H1 (cell line): Measurements from ENCODE around the gene SPEN. TPM values are rescaled to one million over a fixed set of nuclear protein-coding genes. Genes with fewer than 3 reads are reported as not detected.

ENCODE experiments used
- CTCF ChIA-PET: fragments of 300-600 bp; sonication (Branson Sonifier 250); formaldehyde crosslinking; loops from one replicate; lab custom pipeline; 2021; ENCODE audit not compliant: partially characterized antibody; lab: Charles Lee
- POLR2A ChIA-PET: fragments of 300-600 bp; sonication (Branson Sonifier 250); formaldehyde crosslinking; loops from one replicate; lab custom pipeline; 2021; ENCODE audit warnings: inconsistent platforms; ENCODE audit not compliant: partially characterized antibody; lab: Charles Lee
- DNase-seq, 2 experiments: peaks; one replicate each; pipeline versions ENCODE4 v3.0.0 to v3.0.0-alpha.2; 2010 to 2022; ENCODE audit warnings: low spot score in 2 of 2, low read depth in 1 of 2, mixed read lengths in 1 of 2
- FAIRE-seq: peaks from 2 replicates; lab custom pipeline; 2011; peaks lifted over from hg19 to GRCh38; lab: Jason Lieb, UNC
- H2AFZ ChIP-seq: 2 replicates; pipeline ENCODE4 v1.8.1; 2012; ENCODE audit warnings: low read length, inconsistent platforms
- H2AK5ac ChIP-seq: 2 replicates; pipeline ENCODE4 v1.6.1; 2013; ENCODE audit warnings: low read depth, low read length
- H2BK120ac ChIP-seq: replicated peaks from 2 replicates; pipeline ENCODE3; 2013; ENCODE audit warnings: low read depth, low read length, inconsistent platforms
- H2BK12ac ChIP-seq: 2 replicates; pipeline ENCODE4 v1.6.1; 2013; ENCODE audit warnings: low read depth, low read length
- H2BK15ac ChIP-seq: 2 replicates; pipeline ENCODE4 v1.6.1; 2013; ENCODE audit warnings: low read length
- H2BK20ac ChIP-seq: 2 replicates; pipeline ENCODE4 v1.6.1; 2013; ENCODE audit warnings: low read length
- H2BK5ac ChIP-seq: 2 replicates; pipeline ENCODE4 v1.6.1; 2013; ENCODE audit warnings: low read depth, low read length
- H3K14ac ChIP-seq: 2 replicates; pipeline ENCODE4 v1.6.1; 2013; ENCODE audit warnings: inconsistent platforms; ENCODE audit not compliant: insufficient read length
- H3K18ac ChIP-seq: 2 replicates; pipeline ENCODE4 v1.6.1; 2013; ENCODE audit warnings: low read length; ENCODE audit errors: extremely low read depth
- H3K23ac ChIP-seq: 2 replicates; pipeline ENCODE4 v1.6.1; 2013; ENCODE audit warnings: inconsistent platforms; ENCODE audit not compliant: insufficient read length
- H3K23me2 ChIP-seq: 2 replicates; pipeline ENCODE4 v1.6.1; 2013; ENCODE audit warnings: low read depth, low read length
- H3K27ac ChIP-seq: 2 replicates; pipeline ENCODE4 v1.6.1; 2011; ENCODE audit warnings: low read depth, low read length, inconsistent platforms
- H3K27me3 ChIP-seq, 4 experiments: replicated peaks in 1 of 4; 1 replicate in 1 of 4; 2 replicates in 3 of 4; pipeline versions ENCODE4 v1.6.1 to v1.8.1; 2011 to 2013; ENCODE audit warnings: low read length in 3 of 4, mild to moderate bottlenecking in 3 of 4, inconsistent platforms in 2 of 4, mixed read lengths in 2 of 4, moderate library complexity in 1 of 4; ENCODE audit not compliant: control insufficient read depth in 3 of 4, insufficient read depth in 3 of 4; ENCODE audit errors: extremely low read depth in 1 of 4
- H3K36me3 ChIP-seq, 4 experiments: 2 replicates each; pipeline versions ENCODE4 v1.6.1 to v1.8.1; 2011 to 2013; ENCODE audit warnings: mild to moderate bottlenecking in 4 of 4, low read length in 3 of 4, moderate library complexity in 2 of 4, control low read depth in 1 of 4, inconsistent platforms in 1 of 4; ENCODE audit not compliant: insufficient read depth in 4 of 4, control insufficient read depth in 2 of 4
- H3K4ac ChIP-seq: replicated peaks from 2 replicates; pipeline ENCODE3; 2013; ENCODE audit warnings: low read length, low read depth, mixed read lengths, inconsistent platforms; ENCODE audit not compliant: insufficient read length
- H3K4me1 ChIP-seq, 4 experiments: replicated peaks in 1 of 4; 1 replicate in 1 of 4; 2 replicates in 3 of 4; pipeline versions ENCODE4 v1.6.1 to v1.8.1; 2011 to 2013; ENCODE audit warnings: low read length in 3 of 4, inconsistent platforms in 2 of 4, mixed read lengths in 1 of 4; ENCODE audit not compliant: insufficient read depth in 4 of 4, control insufficient read depth in 3 of 4
- H3K4me2 ChIP-seq, 2 experiments: 2 replicates each; pipeline versions ENCODE4 v1.6.1 to v1.8.1; 2011 to 2013; ENCODE audit warnings: low read depth in 2 of 2, low read length in 2 of 2, control low read depth in 1 of 2, inconsistent platforms in 1 of 2, mild to moderate bottlenecking in 1 of 2; ENCODE audit not compliant: insufficient read depth in 1 of 2
- H3K4me3 ChIP-seq, 4 experiments: fragments of 200-600, 300-600 bp in 1 of 4; sonication (generic), shearing (Covaris generic), sonication (Bioruptor Twin) in 1 of 4; 2 replicates each; pipeline versions ENCODE4 v1.5.1 to v1.8.1; 2011 to 2016; ENCODE audit warnings: low read length in 4 of 4, low read depth in 3 of 4, control low read depth in 2 of 4, inconsistent platforms in 2 of 4, mild to moderate bottlenecking in 2 of 4, mixed read lengths in 1 of 4, moderate library complexity in 1 of 4; ENCODE audit not compliant: insufficient read depth in 2 of 4; ENCODE audit errors: extremely low read depth in 1 of 4
- H3K56ac ChIP-seq: replicated peaks from 2 replicates; pipeline ENCODE3; 2013; ENCODE audit warnings: low read depth, mild to moderate bottlenecking, mixed read lengths, low read length, inconsistent platforms; ENCODE audit not compliant: insufficient read length
- H3K79me1 ChIP-seq: 2 replicates; pipeline ENCODE4 v1.6.1; 2013; ENCODE audit warnings: low read depth, low read length, control low read depth
- H3K79me2 ChIP-seq, 2 experiments: 2 replicates each; pipeline versions ENCODE4 v1.6.1 to v1.8.1; 2012 to 2013; ENCODE audit warnings: low read length in 2 of 2, mild to moderate bottlenecking in 2 of 2, inconsistent platforms in 1 of 2; ENCODE audit not compliant: insufficient read depth in 2 of 2, control insufficient read depth in 1 of 2
- H3K9ac ChIP-seq, 4 experiments: replicated peaks in 1 of 4; 1 replicate in 1 of 4; 2 replicates in 3 of 4; pipeline versions ENCODE4 v1.6.1 to v1.8.1; 2011 to 2013; ENCODE audit warnings: low read depth in 3 of 4, low read length in 3 of 4, control low read depth in 2 of 4, mild to moderate bottlenecking in 2 of 4, moderate library complexity in 2 of 4, inconsistent platforms in 1 of 4; ENCODE audit errors: extremely low read depth in 1 of 4
- H3K9me3 ChIP-seq, 2 experiments: 2 replicates each; pipeline versions ENCODE4 v1.6.1 to v1.8.1; 2012 to 2013; ENCODE audit warnings: mild to moderate bottlenecking in 2 of 2, moderate library complexity in 2 of 2, control low read depth in 1 of 2, inconsistent platforms in 1 of 2, low read depth in 1 of 2, low read length in 1 of 2, mixed read lengths in 1 of 2; ENCODE audit not compliant: insufficient read depth in 2 of 2
- H4K20me1 ChIP-seq, 2 experiments: replicated peaks in 1 of 2; 2 replicates each; pipeline versions ENCODE3 to v1.8.1; 2011 to 2013; ENCODE audit warnings: inconsistent platforms in 2 of 2, low read length in 2 of 2, mild to moderate bottlenecking in 1 of 2; ENCODE audit not compliant: insufficient read depth in 2 of 2, control insufficient read depth in 1 of 2
- H4K5ac ChIP-seq: 2 replicates; pipeline ENCODE4 v1.6.1; 2013; ENCODE audit warnings: low read length, low read depth, mixed read lengths, inconsistent platforms; ENCODE audit not compliant: insufficient read length
- H4K8ac ChIP-seq: 2 replicates; pipeline ENCODE4 v1.8.0; 2013; ENCODE audit warnings: mild to moderate bottlenecking, moderate library complexity, low read length, inconsistent platforms; ENCODE audit not compliant: insufficient read depth; ENCODE audit errors: extremely low read depth
- H4K91ac ChIP-seq: replicated peaks from 2 replicates; pipeline ENCODE3; 2013; ENCODE audit warnings: low read length, mixed read lengths, inconsistent platforms; ENCODE audit not compliant: insufficient read length
- ASH2L ChIP-seq: fragments of 200-600, 300-600 bp; sonication (generic); IDR thresholded peaks from one replicate; pipeline ENCODE4 v1.7.1; 2017; ENCODE audit warnings: low read length
- NRF1 ChIP-seq: IDR thresholded peaks from 2 replicates; pipeline ENCODE4 v1.6.1; 2011; ENCODE audit warnings: mild to moderate bottlenecking, low read depth, low read length, improper control_type of control experiment
- POLR2AphosphoS5 ChIP-seq: IDR thresholded peaks from 2 replicates; pipeline ENCODE4 v1.6.1; 2011; ENCODE audit warnings: low read depth, low read length
- WGBS, 2 experiments: shearing (Covaris generic) in 1 of 2; methylation state at CpG; one replicate each; pipeline versions ENCODE4 v1.1.6 to v1.1.7; 2013 to 2015; ENCODE audit warnings: low lambda C conversion rate in 2 of 2, mixed read lengths in 2 of 2, inconsistent platforms in 1 of 2, low coverage in 1 of 2, missing lambda C conversion rate in 1 of 2; ENCODE audit not compliant: insufficient replicate concordance in 2 of 2, insufficient coverage in 1 of 2, insufficient read length in 1 of 2; ENCODE audit errors: extremely low coverage in 1 of 2, missing lambda C conversion rate in 1 of 2; 5-methylcytosine and 5-hydroxymethylcytosine counted together
- polyA plus RNA-seq, 7 experiments: library from polyadenylated mRNA; depleted of rRNA in 3 of 7; stranded (reverse) in 5 of 7; unstranded in 2 of 7; fragments of >200 nt in 5 of 7; fragments of 200-250 nt in 2 of 7; gene quantifications; 1 replicate in 5 of 7; 2 replicates in 1 of 7; 4 replicates in 1 of 7; pipeline versions ENCODE4 v1.2.1 to v1.2.3, GENCODE V29; 2011 to 2013; ENCODE audit warnings: missing spikeins in 2 of 7, mixed read lengths in 2 of 7
- total RNA-seq: library from RNA; stranded (reverse); fragmentation: NEBNext Ultra II Directional; extraction: Animal tissue kit (Norgen Biotek cat#: 25700); gene quantifications from 2 replicates; pipeline ENCODE4 v1.2.1, GENCODE V29; 2021
- TF ChIP-seq, protein P1 (sequence below): IDR thresholded peaks from 2 replicates; pipeline ENCODE4 v1.6.1; 2012; ENCODE audit warnings: inconsistent platforms

SPEN gene
- total and polyA plus RNA-seq, 2 of the 8 experiments (the other 6 are each of a cell fraction or from before 2014, with no cell fraction given): 12.5 to 52.1 TPM

GRCh38 chr1:15950763-15951295, 103.3 kb downstream of the SPEN start:
- 80% methylated on average over 10 of the region's 10 CpGs; no CpG with 5 or more reads in 1 of the 2 experiments for WGBS, 2 experiments
- peaks cover 5% of the 10 kb centered on the region; the same call in 1 of the 2 replicates for H3K79me1 ChIP-seq
- DNase-seq (no peak), FAIRE-seq (no peak)
- H3K23me2 ChIP-seq: no peaks in the 10 kb centered on the region
- H3K23ac ChIP-seq: no peak overlapping the region
- H4K20me1 ChIP-seq: peaks cover 0 to 17% of the 10 kb centered on the region in 2 experiments
- H3K9ac ChIP-seq: no peak overlapping the region
- CTCF ChIA-PET: interaction anchor here (1.0 to 4.8 kb wide), 11 partner anchors 9 to 210 kb away, joined by 3 to 34 read pairs (median 5); partner anchors contain the start of gene UQCRHL
- TF ChIP-seq ASH2L (peak; percentile 22), POLR2AphosphoS5 (no peak), NRF1 (no peak)
- TF ChIP-seq, protein P1, sequence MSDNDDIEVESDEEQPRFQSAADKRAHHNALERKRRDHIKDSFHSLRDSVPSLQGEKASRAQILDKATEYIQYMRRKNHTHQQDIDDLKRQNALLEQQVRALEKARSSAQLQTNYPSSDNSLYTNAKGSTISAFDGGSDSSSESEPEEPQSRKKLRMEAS: no peak
- H3K79me2 ChIP-seq: no peaks in the 10 kb centered on the region
- H3K4me2 ChIP-seq: 0 out of 4 replicates have a peak overlapping the region, but pooled peaks of 1 of the 2 experiments have one; percentile 17
- H3K18ac ChIP-seq: no peak overlapping the region
- POLR2A ChIA-PET: interaction anchor here (0.9 to 1.5 kb wide), 6 partner anchors 7 to 195 kb away, joined by 3 to 5 read pairs (median 3); no protein-coding TSS in a partner anchor
- H3K27ac ChIP-seq: no peak overlapping the region
- no peak overlapping the region for H2BK15ac ChIP-seq
- no peak overlapping the region for H2AK5ac ChIP-seq
- no peak overlapping the region for H4K91ac ChIP-seq
- no peaks in the 10 kb centered on the region for H3K27me3 ChIP-seq
- H3K9me3 ChIP-seq: no peaks in the 10 kb centered on the region
- H2BK5ac ChIP-seq: no peak overlapping the region; the same call in 1 of the 2 replicates
- H2AFZ ChIP-seq: no peak overlapping the region
- no peak overlapping the region for H3K14ac ChIP-seq
- H3K4ac ChIP-seq: no peak overlapping the region
- H3K4me1 ChIP-seq: peaks cover 10 to 29% (median 21%) of the 10 kb centered on the region in 4 experiments
- no peak overlapping the region for H2BK12ac ChIP-seq
- no peak overlapping the region for H4K5ac ChIP-seq
- no peak overlapping the region for H2BK20ac ChIP-seq
- peaks cover 0 to 2% (median under 1%) of the 10 kb centered on the region in 4 experiments; a peak in 3 of 8 replicates for H3K36me3 ChIP-seq
- no peak overlapping the region for H4K8ac ChIP-seq
- no peak overlapping the region for H2BK120ac ChIP-seq
- H3K4me3 ChIP-seq: no peak overlapping the region
- H3K56ac ChIP-seq: no peak overlapping the region
